CD8-positive, alpha-beta memory T cell (primary cell): ENCODE measurements around the gene OR9Q1. TPM values are rescaled to one million over a fixed set of nuclear protein-coding genes. Genes with fewer than 3 reads are reported as not detected.

Experiments
- CTCF ChIA-PET: fragments of 350-600 bp; sonication (Branson Sonifier 250); formaldehyde crosslinking; loops from one replicate; lab custom pipeline; 2021; ENCODE audit warnings: antibody characterized with exemption; lab: Charles Lee
- POLR2A ChIA-PET: fragments of 350-600 bp; sonication (Branson Sonifier 250); formaldehyde crosslinking; loops from one replicate; lab custom pipeline; 2021; ENCODE audit warnings: antibody characterized with exemption; lab: Charles Lee
- DNase-seq, 5 donors: peaks; one replicate each; pipeline versions ENCODE4 v3.0.0 to v3.0.0-alpha.2; 2020 to 2022; ENCODE audit warnings: mixed read lengths in 1 of 5
- H3K27ac ChIP-seq: one replicate; pipeline ENCODE4 v1.7.0; 2013; ENCODE audit warnings: low read depth, mild to moderate bottlenecking, low read length, moderate library complexity
- H3K27me3 ChIP-seq: 2 replicates; pipeline ENCODE4 v1.7.0; 2013; ENCODE audit warnings: low read length, mild to moderate bottlenecking; ENCODE audit not compliant: insufficient read depth, poor library complexity, severe bottlenecking
- H3K36me3 ChIP-seq: 2 replicates; pipeline ENCODE4 v1.7.0; 2013; ENCODE audit warnings: mild to moderate bottlenecking, low read length, moderate library complexity; ENCODE audit not compliant: insufficient read depth
- H3K4me1 ChIP-seq: 2 replicates; pipeline ENCODE4 v1.7.0; 2013; ENCODE audit warnings: mild to moderate bottlenecking, low read length, moderate library complexity; ENCODE audit not compliant: insufficient read depth
- H3K4me3 ChIP-seq: 2 replicates; pipeline ENCODE4 v1.7.0; 2013; ENCODE audit warnings: mild to moderate bottlenecking, low read length
- H3K9me3 ChIP-seq: 2 replicates; pipeline ENCODE4 v1.7.0; 2013; ENCODE audit warnings: mild to moderate bottlenecking, low read length
- H3K27ac Mint-ChIP-seq, 8 donors: one replicate each; pipeline ENCODE4 v1.8.0; 2020 to 2021; ENCODE audit warnings: mixed read lengths in 8 of 8, mild to moderate bottlenecking in 6 of 8, inconsistent platforms in 3 of 8, moderate library complexity in 3 of 8
- H3K27me3 Mint-ChIP-seq, 2 donors: one replicate each; pipeline ENCODE4 v1.8.0; 2020 to 2021; ENCODE audit warnings: mixed read lengths in 2 of 2, mild to moderate bottlenecking in 1 of 2, moderate library complexity in 1 of 2
- H3K36me3 Mint-ChIP-seq, 3 donors: one replicate each; pipeline ENCODE4 v1.8.0; 2020 to 2021; ENCODE audit warnings: mixed read lengths in 3 of 3, inconsistent platforms in 1 of 3, mild to moderate bottlenecking in 1 of 3
- H3K4me1 Mint-ChIP-seq, 3 donors: one replicate each; pipeline ENCODE4 v1.8.0; 2020 to 2021; ENCODE audit warnings: mixed read lengths in 3 of 3, inconsistent platforms in 1 of 3, mild to moderate bottlenecking in 1 of 3
- H3K4me3 Mint-ChIP-seq, 7 donors: one replicate each; pipeline ENCODE4 v1.8.0; 2020 to 2021; ENCODE audit warnings: mixed read lengths in 7 of 7, mild to moderate bottlenecking in 6 of 7, moderate library complexity in 4 of 7, inconsistent platforms in 2 of 7
- H3K9me3 Mint-ChIP-seq, 5 donors: one replicate each; pipeline ENCODE4 v1.8.0; 2020 to 2022; ENCODE audit warnings: mixed read lengths in 5 of 5, mild to moderate bottlenecking in 3 of 5, moderate library complexity in 2 of 5, inconsistent platforms in 1 of 5
- polyA plus RNA-seq: library from polyadenylated mRNA; unstranded; fragments of 300-500 nt; fragmentation: Illumina TruSeq; gene quantifications from one replicate; pipeline ENCODE4 v1.2.3, GENCODE V29; 2021
- total RNA-seq, 2 experiments: library from RNA; stranded (reverse); gene quantifications; one replicate each; pipeline ENCODE4 v1.2.3, GENCODE V29; 2021

Gene OR9Q1, protein sequence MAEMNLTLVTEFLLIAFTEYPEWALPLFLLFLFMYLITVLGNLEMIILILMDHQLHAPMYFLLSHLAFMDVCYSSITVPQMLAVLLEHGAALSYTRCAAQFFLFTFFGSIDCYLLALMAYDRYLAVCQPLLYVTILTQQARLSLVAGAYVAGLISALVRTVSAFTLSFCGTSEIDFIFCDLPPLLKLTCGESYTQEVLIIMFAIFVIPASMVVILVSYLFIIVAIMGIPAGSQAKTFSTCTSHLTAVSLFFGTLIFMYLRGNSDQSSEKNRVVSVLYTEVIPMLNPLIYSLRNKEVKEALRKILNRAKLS
- total RNA-seq = not detected
- not detected for polyA plus RNA-seq

- POLR2A ChIA-PET = no interaction called here
- Mint-ChIP-seq H3K27ac (peak within 1 kb of the TSS in 1 of 8 donors; percentile 43), H3K9me3 (no peaks in the 10 kb centered on the region), H3K4me1 (no peaks in the 10 kb centered on the region), H3K36me3 (no peaks in the 10 kb centered on the region), H3K27me3 (peaks cover 3 to 6% of the 10 kb centered on the region in 2 donors), H3K4me3 (no peak within 1 kb of the TSS)
- no peaks in the 10 kb centered on the region for H3K27me3 ChIP-seq
- DNase-seq = no peak
- H3K4me3 ChIP-seq = no peak within 1 kb of the TSS
- H3K4me1 ChIP-seq = no peaks in the 10 kb centered on the region
- H3K9me3 ChIP-seq = no peaks in the 10 kb centered on the region
- H3K27ac ChIP-seq = no peak within 1 kb of the TSS
- CTCF ChIA-PET = interaction anchor here (1.5 kb wide), 1 partner anchor 10 kb away, joined by 3 read pairs; no protein-coding TSS in a partner anchor
- H3K36me3 ChIP-seq = no peaks in the 10 kb centered on the region
Measured at GRCh38 chr11:58023435-58023931, at the start of gene OR9Q1. Gene OR9Q1 (plus strand): TSS chr11:58023881. CDS start chr11:58179445, 155,564 bp downstream.

DNA sequence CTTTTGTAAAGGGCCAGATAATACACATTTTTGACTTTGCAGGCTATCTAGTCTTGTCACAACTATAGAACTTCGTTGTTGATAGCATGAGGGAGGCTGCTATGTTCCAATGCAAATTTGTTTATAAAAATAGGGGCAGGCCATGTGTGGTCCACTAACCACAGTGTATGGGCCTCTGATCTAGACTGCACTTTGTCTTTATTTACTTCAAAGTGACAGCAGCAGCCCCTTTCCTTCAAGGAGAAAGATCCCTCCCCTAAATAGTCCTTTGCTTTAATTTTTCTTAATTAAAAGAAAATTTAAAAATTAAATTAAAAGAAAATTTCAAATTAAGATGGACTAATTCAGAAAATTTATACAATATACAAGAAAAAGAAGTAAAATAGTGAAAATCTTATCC lies 49.5 kb upstream of the OR9Q1 start:
- H3K4me1 Mint-ChIP-seq = no peaks in the 10 kb centered on the region
- H3K27ac Mint-ChIP-seq = no peak overlapping the region
- no peak for DNase-seq
- H3K4me1 ChIP-seq = no peaks in the 10 kb centered on the region
- H3K36me3 ChIP-seq = no peaks in the 10 kb centered on the region
- no peaks in the 10 kb centered on the region for H3K36me3 Mint-ChIP-seq
- CTCF ChIA-PET = no interaction called here
- no peaks in the 10 kb centered on the region for H3K27me3 ChIP-seq
- no peak overlapping the region for H3K4me3 Mint-ChIP-seq
- H3K27ac ChIP-seq = no peak overlapping the region
- POLR2A ChIA-PET = no interaction called here
- H3K27me3 Mint-ChIP-seq = peaks cover 13 to 30% of the 10 kb centered on the region in 2 donors
- no peak overlapping the region for H3K4me3 ChIP-seq
- H3K9me3 ChIP-seq = no peaks in the 10 kb centered on the region
- H3K9me3 Mint-ChIP-seq = peaks cover 0 to under 1% (median 0%) of the 10 kb centered on the region in 5 donors

DNA sequence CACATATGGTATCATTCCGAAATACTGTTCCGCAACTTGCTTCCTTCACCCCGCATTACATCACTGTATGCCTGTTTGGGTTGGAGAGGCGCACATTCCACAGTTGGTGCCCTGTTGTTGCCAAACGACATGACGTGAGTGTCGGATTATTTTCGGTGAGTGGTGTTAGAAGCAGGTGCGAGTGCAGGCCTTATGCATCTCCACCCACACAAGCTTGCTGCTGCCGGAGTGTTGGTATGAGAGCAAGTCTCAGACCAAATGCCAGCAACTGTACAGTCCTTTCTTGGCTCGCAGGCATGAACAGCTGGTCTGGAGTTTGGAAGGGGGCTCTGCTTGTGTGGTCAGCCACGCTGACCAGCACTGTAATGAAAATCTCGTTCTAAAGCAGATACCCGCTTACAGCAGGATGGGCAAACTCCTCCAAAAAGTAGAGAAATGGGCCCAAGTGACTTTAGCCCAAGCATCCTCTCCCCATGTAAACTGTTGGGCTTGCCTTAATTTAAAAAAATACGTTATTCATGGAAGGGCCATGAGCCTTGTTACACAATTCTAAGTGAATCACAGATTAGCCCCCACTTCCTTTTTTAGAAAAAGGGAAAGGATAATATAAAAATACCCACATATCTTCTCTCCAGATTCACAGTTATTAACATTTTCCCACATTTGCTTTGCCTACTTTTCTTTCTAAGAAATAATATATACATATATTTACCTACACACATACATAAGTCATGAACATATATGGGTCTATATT lies 48.7 kb upstream of the OR9Q1 start:
- Histone ChIP-seq H3K4me3 (no peak overlapping the region), H3K36me3 (no peaks in the 10 kb centered on the region), H3K27me3 (no peaks in the 10 kb centered on the region), H3K9me3 (no peaks in the 10 kb centered on the region), H3K4me1 (no peaks in the 10 kb centered on the region), H3K27ac (no peak overlapping the region)
- no peaks in the 10 kb centered on the region for H3K9me3 Mint-ChIP-seq
- no peak for DNase-seq
- POLR2A ChIA-PET = no interaction called here
- H3K4me1 Mint-ChIP-seq = no peaks in the 10 kb centered on the region
- H3K4me3 Mint-ChIP-seq = no peak overlapping the region
- no peak overlapping the region for H3K27ac Mint-ChIP-seq
- CTCF ChIA-PET = no interaction called here
- peaks cover 12 to 25% of the 10 kb centered on the region in 2 donors for H3K27me3 Mint-ChIP-seq
- no peaks in the 10 kb centered on the region for H3K36me3 Mint-ChIP-seq

DNA sequence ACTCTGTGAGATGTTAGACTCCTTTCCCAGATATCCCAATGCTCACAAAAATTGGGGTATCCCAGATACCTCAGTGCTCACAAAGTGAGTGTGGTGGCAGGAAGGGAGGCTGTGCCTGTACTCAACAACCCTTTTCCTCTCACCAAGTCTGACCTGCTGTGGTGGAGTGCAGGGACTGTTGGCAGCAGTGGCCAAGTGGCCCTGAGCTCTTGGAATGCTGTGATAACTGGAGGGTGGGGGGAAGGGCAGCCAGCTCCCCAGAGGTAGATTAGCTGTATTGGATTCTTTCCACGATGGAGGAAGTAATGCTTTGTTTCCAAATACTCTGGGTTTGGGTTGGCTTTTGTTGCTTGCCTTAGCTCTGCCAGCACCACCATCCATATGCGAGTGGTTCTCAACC lies 46.0 kb upstream of the OR9Q1 start:
- H3K36me3 ChIP-seq = no peaks in the 10 kb centered on the region
- CTCF ChIA-PET = interaction anchor here (0.6 kb wide), 1 partner anchor 56 kb away, joined by 3 read pairs; no protein-coding TSS in a partner anchor
- POLR2A ChIA-PET = no interaction called here
- H3K27ac Mint-ChIP-seq = no peak overlapping the region
- H3K9me3 Mint-ChIP-seq = no peaks in the 10 kb centered on the region
- no peak overlapping the region for H3K27ac ChIP-seq
- no peaks in the 10 kb centered on the region for H3K4me1 ChIP-seq
- H3K9me3 ChIP-seq = no peaks in the 10 kb centered on the region
- H3K27me3 ChIP-seq = no peaks in the 10 kb centered on the region
- no peak for DNase-seq
- H3K4me1 Mint-ChIP-seq = no peaks in the 10 kb centered on the region
- no peaks in the 10 kb centered on the region for H3K36me3 Mint-ChIP-seq
- H3K4me3 Mint-ChIP-seq = no peak overlapping the region
- no peak overlapping the region for H3K4me3 ChIP-seq
- peaks cover 12% of the 10 kb centered on the region in 2 donors for H3K27me3 Mint-ChIP-seq

- no peaks in the 10 kb centered on the region for H3K36me3 Mint-ChIP-seq
- H3K9me3 ChIP-seq = no peaks in the 10 kb centered on the region
- no peak overlapping the region for H3K4me3 Mint-ChIP-seq
- H3K9me3 Mint-ChIP-seq = no peaks in the 10 kb centered on the region
- peak overlapping the region in 1 of 8 donors; percentile 28 for H3K27ac Mint-ChIP-seq
- DNase-seq = no peak
- H3K36me3 ChIP-seq = no peaks in the 10 kb centered on the region
- H3K4me1 ChIP-seq = no peaks in the 10 kb centered on the region
- ChIA-PET CTCF (no interaction called here), POLR2A (no interaction called here)
- peaks cover 6 to 9% of the 10 kb centered on the region in 2 donors for H3K27me3 Mint-ChIP-seq
- H3K27ac ChIP-seq = no peak overlapping the region
- no peaks in the 10 kb centered on the region for H3K4me1 Mint-ChIP-seq
- H3K27me3 ChIP-seq = no peaks in the 10 kb centered on the region
- no peak overlapping the region for H3K4me3 ChIP-seq
Measured at GRCh38 chr11:57978686-57979531, 44.8 kb upstream of the OR9Q1 start.

DNA sequence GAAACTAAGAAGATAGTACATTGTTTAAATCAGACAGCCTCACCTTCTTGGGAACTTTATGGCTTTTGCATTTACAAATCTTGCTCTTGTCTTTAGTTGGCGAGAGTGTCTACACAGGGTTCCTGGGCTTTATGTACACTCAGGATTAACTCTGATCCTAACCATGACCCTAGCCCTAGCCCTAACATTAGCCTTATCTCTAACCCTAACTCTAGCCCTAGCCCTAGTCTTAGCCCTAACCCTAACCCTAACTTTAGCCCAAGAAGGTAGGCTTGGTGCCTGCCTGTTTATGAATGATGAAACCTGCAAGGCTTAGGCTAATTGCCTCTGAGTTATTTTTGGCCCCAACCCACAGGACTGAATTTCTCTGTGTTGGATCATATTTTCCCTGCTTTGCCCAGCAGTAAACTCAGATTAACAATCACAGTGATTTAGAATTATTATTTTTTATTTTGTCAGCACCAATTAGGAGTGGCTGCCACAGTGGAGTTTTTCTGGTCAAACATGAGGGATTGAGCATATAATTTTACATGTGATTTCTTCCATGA lies 44.1 kb upstream of the OR9Q1 start:
- no peak for DNase-seq
- no peaks in the 10 kb centered on the region for H3K9me3 Mint-ChIP-seq
- Histone ChIP-seq H3K4me1 (no peaks in the 10 kb centered on the region), H3K4me3 (no peak overlapping the region), H3K36me3 (no peaks in the 10 kb centered on the region), H3K9me3 (no peaks in the 10 kb centered on the region), H3K27me3 (no peaks in the 10 kb centered on the region), H3K27ac (no peak overlapping the region)
- no peak overlapping the region for H3K4me3 Mint-ChIP-seq
- H3K27ac Mint-ChIP-seq = no peak overlapping the region
- no peaks in the 10 kb centered on the region for H3K4me1 Mint-ChIP-seq
- CTCF ChIA-PET = no interaction called here
- POLR2A ChIA-PET = no interaction called here
- H3K27me3 Mint-ChIP-seq = peaks cover 6 to 9% of the 10 kb centered on the region in 2 donors
- no peaks in the 10 kb centered on the region for H3K36me3 Mint-ChIP-seq

GRCh38 chr11:57980201-57980600 lies 43.5 kb upstream of the OR9Q1 start:
- Mint-ChIP-seq H3K9me3 (no peaks in the 10 kb centered on the region), H3K4me1 (no peaks in the 10 kb centered on the region), H3K36me3 (no peaks in the 10 kb centered on the region), H3K4me3 (no peak overlapping the region), H3K27me3 (peaks cover 6 to 9% of the 10 kb centered on the region in 2 donors), H3K27ac (no peak overlapping the region)
- Histone ChIP-seq H3K36me3 (no peaks in the 10 kb centered on the region), H3K27ac (no peak overlapping the region), H3K27me3 (no peaks in the 10 kb centered on the region), H3K9me3 (no peaks in the 10 kb centered on the region), H3K4me1 (no peaks in the 10 kb centered on the region), H3K4me3 (no peak overlapping the region)
- no peak for DNase-seq
- CTCF ChIA-PET = no interaction called here
- POLR2A ChIA-PET = no interaction called here
